IPS-15b (cell line): ENCODE results near the gene MSS51.

ENCODE experiments used
- H3K27me3 ChIP-seq: one replicate; pipeline ENCODE4 v1.6.1; 2013; ENCODE audit warnings: low read length; ENCODE audit not compliant: control insufficient read depth, insufficient read depth
- H3K36me3 ChIP-seq: one replicate; pipeline ENCODE4 v1.6.1; 2013; ENCODE audit warnings: low read length; ENCODE audit not compliant: control insufficient read depth, insufficient read depth
- H3K4me1 ChIP-seq: one replicate; pipeline ENCODE4 v1.6.1; 2013; ENCODE audit warnings: mild to moderate bottlenecking, low read length; ENCODE audit not compliant: control insufficient read depth, insufficient read depth
- H3K4me3 ChIP-seq: one replicate; pipeline ENCODE4 v1.5.1; 2013; ENCODE audit warnings: low read depth, low read length
- H3K9ac ChIP-seq: one replicate; pipeline ENCODE4 v1.6.1; 2013; ENCODE audit warnings: low read depth, mild to moderate bottlenecking, low read length
- H3K9me3 ChIP-seq: one replicate; pipeline ENCODE4 v1.6.1; 2013; ENCODE audit warnings: mild to moderate bottlenecking, low read length; ENCODE audit not compliant: control insufficient read depth, insufficient read depth

Gene MSS51

DNA sequence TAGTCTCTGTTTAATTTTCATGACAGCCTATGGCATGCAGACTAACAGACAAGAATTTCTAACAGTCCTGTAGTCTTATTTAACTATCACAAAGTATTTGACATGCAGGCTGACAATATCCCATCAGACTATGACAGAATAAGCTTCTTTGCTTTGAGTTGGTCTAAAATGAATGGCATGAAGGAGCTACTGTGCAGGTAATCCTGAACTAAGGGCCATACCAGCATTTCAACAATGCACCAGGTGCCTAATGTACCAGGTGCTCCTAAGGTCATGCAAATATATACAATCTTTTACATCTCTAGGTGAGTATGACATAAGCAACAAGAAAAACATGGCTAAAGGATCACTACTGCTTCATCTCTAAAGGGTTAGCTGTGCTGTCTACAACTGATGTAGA, 13.6 kb upstream of the MSS51 start:
- H3K27me3 ChIP-seq: no peaks in the 10 kb centered on the region
- no peaks in the 10 kb centered on the region for H3K4me1 ChIP-seq
- no peaks in the 10 kb centered on the region for H3K9me3 ChIP-seq
- H3K9ac ChIP-seq: no peak overlapping the region
- H3K4me3 ChIP-seq: no peak overlapping the region
- H3K36me3 ChIP-seq: no peaks in the 10 kb centered on the region

DNA sequence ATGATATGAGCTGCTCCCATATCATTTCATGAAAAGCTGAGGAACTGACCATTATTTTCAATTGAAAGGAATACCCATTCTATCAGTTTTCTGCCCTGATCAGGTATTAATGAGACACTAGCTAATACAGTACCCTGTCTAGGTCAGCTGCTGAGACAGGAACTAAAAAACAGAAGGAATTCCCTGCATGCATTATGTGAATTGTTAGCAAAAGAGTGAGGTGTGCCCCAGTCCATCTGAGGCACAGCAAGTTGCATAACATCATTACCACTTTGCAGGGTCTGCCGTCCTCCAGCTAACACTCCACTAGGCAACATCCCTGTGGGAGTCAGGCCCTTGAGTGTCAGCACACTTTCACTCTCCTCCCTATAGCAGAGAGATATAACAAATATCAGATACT, 11.1 kb upstream of the MSS51 start:
- Histone ChIP-seq H3K36me3 (no peaks in the 10 kb centered on the region), H3K4me1 (no peaks in the 10 kb centered on the region), H3K4me3 (no peak overlapping the region), H3K9ac (no peak overlapping the region), H3K9me3 (no peaks in the 10 kb centered on the region), H3K27me3 (no peaks in the 10 kb centered on the region)

DNA sequence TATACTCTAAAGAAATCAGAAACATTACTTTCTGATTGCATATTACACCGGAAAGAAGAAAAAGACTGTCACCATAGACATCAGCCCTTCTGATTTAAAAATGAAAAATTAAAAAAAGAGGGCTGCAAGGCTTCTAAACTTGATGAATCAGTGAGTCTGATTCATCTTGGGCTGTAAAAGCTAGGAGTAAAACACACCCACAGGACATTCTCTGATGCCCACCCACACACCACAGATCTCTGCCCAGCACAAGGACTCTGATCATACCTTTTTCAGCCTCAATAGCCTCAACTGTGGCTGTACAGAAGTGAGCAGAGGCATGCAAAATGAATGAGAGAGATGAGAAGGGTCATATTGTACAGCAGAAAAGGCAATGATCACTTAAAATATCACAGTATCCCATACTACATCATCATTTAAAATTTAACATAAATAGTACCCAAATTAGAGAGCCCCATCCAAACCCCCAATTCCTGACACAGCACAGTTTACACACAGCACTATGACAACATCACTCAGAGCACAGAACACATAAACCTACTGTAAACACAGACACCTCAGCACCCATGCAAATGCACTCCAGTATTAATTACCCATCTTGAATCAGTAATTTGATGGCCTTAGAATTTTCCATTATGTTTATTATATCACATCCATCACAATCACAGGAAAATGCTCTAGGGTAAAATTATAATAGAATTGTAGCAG, 6.4 kb upstream of the MSS51 start:
- Histone ChIP-seq H3K4me3 (no peak overlapping the region), H3K4me1 (no peaks in the 10 kb centered on the region), H3K9me3 (no peaks in the 10 kb centered on the region), H3K27me3 (no peaks in the 10 kb centered on the region), H3K36me3 (peaks cover 5% of the 10 kb centered on the region), H3K9ac (no peak overlapping the region)

DNA sequence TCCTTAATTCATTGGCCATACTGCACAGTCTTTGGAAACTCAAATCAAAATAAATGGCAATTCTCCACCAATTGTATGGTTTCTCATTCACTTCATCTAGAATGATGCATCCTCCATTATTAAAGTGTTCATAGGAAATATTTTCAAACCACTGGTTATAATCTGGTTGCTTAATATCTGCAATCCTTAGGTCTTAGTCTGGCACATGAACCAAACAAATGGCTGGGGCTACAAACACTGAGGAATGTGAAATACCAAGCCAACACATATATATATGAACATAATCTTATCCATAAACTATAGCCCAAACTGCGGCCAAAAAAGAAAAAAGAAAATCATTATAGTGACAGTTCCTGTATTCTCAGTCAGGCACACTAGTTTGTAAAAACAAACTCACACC, 5.7 kb upstream of the MSS51 start:
- Histone ChIP-seq H3K4me1 (no peaks in the 10 kb centered on the region), H3K9me3 (no peaks in the 10 kb centered on the region), H3K27me3 (no peaks in the 10 kb centered on the region), H3K9ac (no peak overlapping the region), H3K4me3 (no peak overlapping the region), H3K36me3 (peaks cover 5% of the 10 kb centered on the region)

DNA sequence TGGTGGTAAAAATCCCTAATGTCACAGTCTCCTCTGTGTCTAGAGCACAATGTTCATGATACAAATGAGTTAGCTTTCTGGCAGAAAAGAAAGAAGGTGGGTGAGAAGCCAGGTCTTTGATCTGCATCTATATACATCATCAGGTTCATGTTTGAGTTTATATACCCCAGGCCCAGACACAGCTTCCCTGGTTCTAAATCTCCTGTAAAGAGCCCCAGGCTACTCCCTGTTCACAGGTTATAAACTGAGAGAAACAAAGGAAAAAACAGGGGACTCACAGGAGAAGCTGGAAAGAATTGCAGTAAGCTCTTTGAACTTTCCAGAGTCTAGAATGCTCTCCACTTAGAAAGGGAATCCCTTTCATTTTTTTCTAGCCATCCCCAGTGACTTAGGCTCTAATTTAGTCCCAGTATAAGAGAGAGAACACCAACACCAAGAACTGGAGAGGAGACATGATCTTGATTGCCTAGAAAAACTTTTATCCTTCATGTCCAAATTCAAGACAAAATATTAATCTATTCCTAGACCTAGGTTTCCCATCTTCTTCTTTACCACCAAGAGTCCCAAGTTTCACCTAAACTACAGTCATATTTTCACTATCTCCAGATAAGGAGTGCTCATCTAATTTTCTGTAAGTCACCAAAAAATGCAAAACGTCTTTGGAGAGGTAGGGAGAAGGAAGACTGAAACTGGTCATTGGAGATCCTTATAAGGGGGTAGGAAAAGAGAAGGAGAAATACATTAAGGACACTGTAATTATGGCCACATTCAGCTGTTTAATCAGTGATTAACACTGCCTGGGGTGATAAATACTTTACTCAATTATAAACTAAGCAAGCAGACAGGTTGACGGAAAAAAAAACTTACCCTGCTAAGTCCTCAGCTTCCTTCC, 469 bp downstream of the MSS51 start:
- Histone ChIP-seq H3K4me1 (no peaks in the 10 kb centered on the region), H3K9ac (no peak overlapping the region), H3K9me3 (no peaks in the 10 kb centered on the region), H3K27me3 (no peaks in the 10 kb centered on the region), H3K4me3 (no peak overlapping the region), H3K36me3 (peaks cover 2% of the 10 kb centered on the region)

DNA sequence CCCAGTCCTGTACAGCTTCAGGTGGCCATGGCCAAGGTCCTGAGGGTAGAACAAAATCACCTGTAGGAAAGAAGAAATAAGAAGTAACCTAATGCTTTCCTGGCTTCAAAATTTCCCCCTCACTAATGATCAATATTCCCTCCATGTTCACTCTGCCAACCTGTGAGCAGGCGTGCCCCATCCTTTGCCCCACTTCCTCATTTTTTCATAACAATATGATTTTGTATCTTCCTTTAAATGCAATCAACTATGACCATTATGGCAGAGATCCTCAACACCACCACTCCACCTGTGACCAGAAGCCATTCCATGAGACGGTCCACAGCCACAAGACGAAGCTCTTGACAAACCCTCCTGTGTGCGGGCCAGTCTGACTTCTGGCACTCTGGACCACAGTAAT, 7.0 kb downstream of the MSS51 start:
- peaks cover 5% of the 10 kb centered on the region for H3K36me3 ChIP-seq
- no peaks in the 10 kb centered on the region for H3K9me3 ChIP-seq
- no peak overlapping the region for H3K9ac ChIP-seq
- H3K4me1 ChIP-seq: no peaks in the 10 kb centered on the region
- no peak overlapping the region for H3K4me3 ChIP-seq
- H3K27me3 ChIP-seq: no peaks in the 10 kb centered on the region

DNA sequence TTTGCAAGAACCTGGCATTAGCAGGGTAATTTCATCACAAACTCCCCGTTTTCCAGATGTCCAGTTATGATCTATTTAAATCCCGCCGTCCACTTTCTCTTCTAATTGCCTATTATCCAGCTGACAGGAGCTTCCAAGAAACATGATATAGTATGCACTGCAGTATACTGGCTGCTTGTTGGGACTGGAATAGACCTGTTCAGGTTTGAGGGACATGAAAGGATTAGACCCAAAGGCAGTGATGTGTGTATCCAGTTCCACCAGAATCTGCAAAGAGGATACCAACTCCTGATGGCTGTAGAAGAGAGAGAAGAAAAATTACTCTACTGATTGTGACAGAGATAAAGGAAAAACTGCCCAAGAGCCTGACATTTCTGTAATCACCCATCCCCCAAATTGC, 8.9 kb downstream of the MSS51 start:
- Histone ChIP-seq H3K9me3 (no peaks in the 10 kb centered on the region), H3K9ac (no peak overlapping the region), H3K36me3 (peaks cover 5% of the 10 kb centered on the region), H3K4me1 (no peaks in the 10 kb centered on the region), H3K4me3 (no peak overlapping the region), H3K27me3 (no peaks in the 10 kb centered on the region)

DNA sequence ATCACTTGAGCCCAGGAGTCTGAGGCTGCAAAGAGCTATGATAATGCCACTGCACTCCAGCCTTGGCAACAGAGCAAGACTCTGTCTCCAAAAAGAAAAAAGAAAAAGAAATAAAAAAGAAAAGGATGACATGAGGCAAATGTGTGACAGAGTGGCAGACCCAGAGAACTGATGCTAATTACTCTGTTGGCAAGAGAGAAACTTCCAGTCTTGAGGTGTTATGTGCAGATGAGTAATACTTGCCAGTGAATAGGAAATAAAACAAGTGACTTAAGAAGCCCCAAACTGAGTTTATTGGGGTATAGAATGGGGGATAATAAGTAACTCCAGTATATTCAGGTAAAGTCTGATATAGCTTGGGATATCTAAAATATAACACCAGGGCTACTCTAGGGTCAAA, 10.1 kb downstream of the MSS51 start:
- Histone ChIP-seq H3K9me3 (no peaks in the 10 kb centered on the region), H3K4me3 (no peak overlapping the region), H3K9ac (no peak overlapping the region), H3K27me3 (no peaks in the 10 kb centered on the region), H3K4me1 (no peaks in the 10 kb centered on the region), H3K36me3 (peaks cover 5% of the 10 kb centered on the region)

DNA sequence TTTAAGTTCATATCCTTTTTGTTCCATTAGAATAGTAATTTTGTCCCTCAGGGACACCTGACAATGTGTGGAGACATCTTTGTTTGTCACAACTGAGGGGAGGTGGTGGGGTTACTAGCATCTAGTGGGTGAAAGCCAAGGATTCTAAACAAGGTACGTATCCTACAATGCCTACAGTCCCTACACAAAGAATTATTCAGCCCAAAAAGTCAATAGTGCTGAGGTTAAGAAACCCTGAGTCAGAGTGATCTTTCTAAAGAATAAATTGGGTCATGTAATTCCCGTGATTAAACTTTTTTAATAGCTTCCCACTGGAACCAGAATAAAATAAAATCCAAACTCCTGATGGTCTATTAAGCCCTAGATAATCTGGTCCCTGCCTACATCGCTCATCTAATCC, 16.8 kb downstream of the MSS51 start:
- Histone ChIP-seq H3K27me3 (no peaks in the 10 kb centered on the region), H3K36me3 (no peaks in the 10 kb centered on the region), H3K4me1 (peaks cover 4% of the 10 kb centered on the region), H3K9me3 (no peaks in the 10 kb centered on the region), H3K4me3 (no peak overlapping the region), H3K9ac (no peak overlapping the region)

DNA sequence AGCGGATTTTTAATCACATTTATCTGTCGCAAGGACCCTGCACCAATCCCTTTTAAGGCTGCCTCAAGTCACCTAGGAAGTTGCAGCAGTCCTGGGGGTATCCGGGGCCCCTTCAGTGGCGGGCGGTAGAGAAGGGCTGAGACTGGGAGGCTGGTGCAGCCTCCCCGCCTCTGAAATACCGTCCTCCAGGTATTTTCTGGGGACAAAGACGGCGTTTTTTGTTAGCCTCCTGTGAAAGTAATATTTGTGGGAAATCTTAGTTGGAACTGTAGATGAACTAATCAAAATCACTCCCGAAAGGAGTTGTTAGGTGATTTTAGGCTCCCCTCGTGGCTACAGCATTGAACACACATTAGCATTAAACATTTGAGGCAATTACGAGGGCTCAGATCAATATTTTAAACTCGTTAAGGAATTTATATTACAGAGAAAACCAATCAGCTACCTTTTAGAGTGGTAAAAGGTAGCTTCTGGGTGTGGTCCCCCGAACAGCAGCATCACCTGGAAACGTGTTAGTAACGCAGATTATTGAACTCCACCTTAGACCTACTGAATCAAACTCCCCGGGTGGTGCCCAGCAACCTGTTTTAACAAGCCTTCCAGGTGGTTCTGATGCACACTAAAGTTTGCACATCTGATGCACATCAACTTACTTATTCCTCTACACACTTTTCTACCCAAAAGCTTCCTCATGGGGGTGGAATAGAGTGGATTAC, 19.0 kb downstream of the MSS51 start:
- peaks cover 7% of the 10 kb centered on the region for H3K4me1 ChIP-seq
- no peaks in the 10 kb centered on the region for H3K9me3 ChIP-seq
- no peaks in the 10 kb centered on the region for H3K27me3 ChIP-seq
- H3K36me3 ChIP-seq: no peaks in the 10 kb centered on the region
- H3K9ac ChIP-seq: peak overlapping the region; percentile 71
- H3K4me3 ChIP-seq: peak overlapping the region; percentile 66

DNA sequence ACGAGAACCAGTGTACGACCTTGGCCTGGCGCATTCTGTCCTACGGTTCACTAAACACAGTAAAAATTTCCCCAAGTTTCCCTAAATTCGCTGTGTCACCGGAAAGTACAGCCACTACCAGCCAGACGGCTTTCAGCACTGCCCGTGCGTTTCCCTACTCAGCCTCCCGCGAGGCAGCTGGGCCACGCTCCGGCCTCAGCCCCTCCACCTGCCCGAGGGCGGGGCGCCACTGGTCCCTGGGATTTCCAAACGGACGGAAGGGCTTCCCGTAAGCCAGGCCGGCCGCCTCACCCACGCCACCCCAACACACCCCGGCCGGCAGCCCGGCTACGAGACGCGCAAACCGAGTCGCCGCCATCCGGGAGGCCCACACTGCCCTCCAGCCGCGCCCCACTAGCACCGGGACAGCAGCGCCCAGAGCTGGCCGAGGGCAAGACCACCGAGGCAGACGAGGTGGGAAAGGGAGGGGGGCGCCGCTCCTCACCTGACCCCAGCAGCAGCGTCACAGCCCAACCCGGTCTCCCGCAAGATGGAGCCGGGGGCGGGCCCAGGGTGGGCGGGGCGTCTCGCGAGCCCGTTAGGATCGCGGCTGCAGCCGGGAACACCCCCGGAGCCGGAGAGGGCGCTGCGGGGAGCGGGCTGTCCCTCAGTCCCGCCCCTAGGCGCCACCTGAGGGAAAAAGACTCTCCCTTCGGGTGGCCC, 19.7 kb downstream of the MSS51 start, which contains the start of gene ANXA7:
Gene ANXA7 (minus strand): TSS at position 531 of the 702 bp plus-strand sequence. CDS start 13,202 bp downstream, outside the sequence.
- no peaks in the 10 kb centered on the region for H3K27me3 ChIP-seq
- no peaks in the 10 kb centered on the region for H3K36me3 ChIP-seq
- H3K4me3 ChIP-seq: peak within 1 kb of the TSS; percentile 75
- H3K9me3 ChIP-seq: no peaks in the 10 kb centered on the region
- peaks cover 7% of the 10 kb centered on the region for H3K4me1 ChIP-seq
- peak within 1 kb of the TSS; percentile 84 for H3K9ac ChIP-seq
